Esophagus squamous epithelium (tissue), 5 donors: ENCODE data around the gene SAMD14. TPM values are rescaled to one million over a fixed set of nuclear protein-coding genes. Genes with fewer than 3 reads are reported as not detected.

Experiments
- DNase-seq: peaks from one replicate; lab custom pipeline; 2025; lab: John Stamatoyannopoulos, UW
- H3K27ac ChIP-seq, 4 donors: fragments of 200-600 bp; sonication (generic); one replicate each; pipeline ENCODE4 v1.5.1; 2016 to 2019; ENCODE audit warnings: mild to moderate bottlenecking in 1 of 4
- H3K27me3 ChIP-seq, 4 donors: fragments of 200-600 bp; sonication (generic); 1 replicate in 3 of 4; 2 replicates in 1 of 4; pipeline versions ENCODE4 v1.5.1 to v1.6.0; 2017 to 2021; ENCODE audit warnings: antibody characterized with exemption in 1 of 4
- H3K36me3 ChIP-seq, 3 donors: fragments of 200-600 bp; sonication (generic); one replicate each; pipeline ENCODE4 v1.5.1; 2016 to 2019
- H3K4me1 ChIP-seq, 3 donors: fragments of 200-600 bp; sonication (generic); one replicate each; pipeline ENCODE4 v1.5.1; 2017 to 2019
- H3K4me3 ChIP-seq, 4 donors: fragments of 200-600 bp; sonication (generic); 1 replicate in 3 of 4; 2 replicates in 1 of 4; pipeline ENCODE4 v1.5.1; 2016 to 2019; ENCODE audit warnings: mild to moderate bottlenecking in 2 of 4, moderate library complexity in 1 of 4
- H3K9me3 ChIP-seq, 3 donors: fragments of 200-600 bp; sonication (generic); one replicate each; pipeline ENCODE4 v1.5.1; 2016 to 2019
- CTCF ChIP-seq, 6 experiments: fragments of 450-650 bp in 4 of 6; fragments of 200-600 bp in 2 of 6; sonication (generic) in 2 of 6; IDR thresholded peaks; one replicate each; pipeline ENCODE4 v1.5.1; 2016 to 2019; ENCODE audit warnings: antibody characterized with exemption in 6 of 6, mild to moderate bottlenecking in 4 of 6, moderate library complexity in 4 of 6
- POLR2A ChIP-seq, 4 donors: fragments of 450-650 bp; IDR thresholded peaks; one replicate each; pipeline ENCODE4 v1.6.1; 2017; ENCODE audit warnings: antibody characterized with exemption in 4 of 4, mild to moderate bottlenecking in 4 of 4, moderate library complexity in 3 of 4
- WGBS, 2 donors: methylation state at CpG; one replicate each; pipeline ENCODE4 v1.1.5; 2018; 5-methylcytosine and 5-hydroxymethylcytosine counted together
- intact Hi-C: fragments of 100-400 bp; cut with DNase I; formaldehyde crosslinking; loops from one replicate; pipeline ENCODE4 v1.15.0; 2022
- total RNA-seq, 4 donors: library from RNA; depleted of rRNA; stranded (reverse); fragments of >200 nt; gene quantifications; one replicate each; pipeline ENCODE4 v1.1.0, GENCODE V29; 2016
- donor health status: DM: yes; HTN: yes; CAD: no.

SAMD14 gene
- total RNA-seq, 4 donors from 2014 or later, result 0.57 TPM; not detected in 3

- H3K4me3 ChIP-seq, result no peak overlapping the region
- no peak for DNase-seq
- 61 to 77% methylated on average over 4 to 10 of the region's 16 CpGs for WGBS, 2 donors
- TF ChIP-seq CTCF (IDR thresholded peaks at IDR 0.05), result no peak
- intact Hi-C loops, result no loop called here
- no peaks in the 10 kb centered on the region for H3K36me3 ChIP-seq
- peaks cover 21 to 52% (median 25%) of the 10 kb centered on the region in 3 donors for H3K4me1 ChIP-seq
- H3K27me3 ChIP-seq, result no peaks in the 10 kb centered on the region
- H3K9me3 ChIP-seq, result no peaks in the 10 kb centered on the region
- peak overlapping the region in 3 of 4 donors; percentile 11 to 69 (median 19) for H3K27ac ChIP-seq
Measured at GRCh38 chr17:50175035-50175807, 45.3 kb upstream of the SAMD14 start.

- no peak for DNase-seq
- Histone ChIP-seq H3K27ac (peak overlapping the region in 1 of 4 donors; percentile 82), H3K4me1 (peaks cover 21 to 55% (median 25%) of the 10 kb centered on the region in 3 donors), H3K4me3 (no peak overlapping the region), H3K27me3 (no peaks in the 10 kb centered on the region), H3K9me3 (no peaks in the 10 kb centered on the region), H3K36me3 (no peaks in the 10 kb centered on the region)
- TF ChIP-seq POLR2A (IDR thresholded peaks at IDR 0.05), result no peak
- no peak for TF ChIP-seq CTCF (IDR thresholded peaks at IDR 0.05)
- intact Hi-C loops, result no loop called here
- WGBS, 2 donors, result 67 to 96% methylated on average over 3 to 5 of the region's 6 CpGs
Measured at GRCh38 chr17:50174444-50174843, 44.5 kb upstream of the SAMD14 start.

- Histone ChIP-seq H3K27ac (peak overlapping the region; percentile 22 to 89 (median 52)), H3K27me3 (peaks cover 0 to under 1% (median 0%) of the 10 kb centered on the region in 4 donors), H3K9me3 (no peaks in the 10 kb centered on the region), H3K4me3 (no peak overlapping the region), H3K4me1 (peaks cover 19 to 59% (median 25%) of the 10 kb centered on the region in 3 donors), H3K36me3 (no peaks in the 10 kb centered on the region)
- WGBS, 2 donors, result 72 to 85% methylated on average over 5 of the region's 10 CpGs
- intact Hi-C loops, result no loop called here
- TF ChIP-seq CTCF (IDR thresholded peaks at IDR 0.05) (no peak), POLR2A (IDR thresholded peaks at IDR 0.05) (no peak)
- no peak for DNase-seq
Measured at GRCh38 chr17:50173335-50173941, 43.5 kb upstream of the SAMD14 start.

- no peak for TF ChIP-seq CTCF (IDR thresholded peaks at IDR 0.05)
- no peak for TF ChIP-seq POLR2A (IDR thresholded peaks at IDR 0.05)
- intact Hi-C loops, result no loop called here
- Histone ChIP-seq H3K27me3 (peaks cover 0 to 5% (median 0%) of the 10 kb centered on the region in 4 donors), H3K27ac (peak overlapping the region; percentile 22 to 89 (median 52)), H3K4me3 (no peak overlapping the region), H3K36me3 (no peaks in the 10 kb centered on the region), H3K9me3 (no peaks in the 10 kb centered on the region), H3K4me1 (peaks cover 14 to 59% (median 20%) of the 10 kb centered on the region in 3 donors)
- DNase-seq, result no peak
- 68 to 69% methylated on average over 5 to 6 of the region's 6 CpGs for WGBS, 2 donors
Measured at GRCh38 chr17:50172936-50173334, 43.0 kb upstream of the SAMD14 start.

- no peak for DNase-seq
- peaks cover 0 to 5% (median 0%) of the 10 kb centered on the region in 4 donors for H3K27me3 ChIP-seq
- 90 to 100% methylated on average over 3 to 9 of the region's 11 CpGs for WGBS, 2 donors
- peaks cover 6 to 59% (median 12%) of the 10 kb centered on the region in 3 donors for H3K4me1 ChIP-seq
- no peak overlapping the region for H3K4me3 ChIP-seq
- no peak for TF ChIP-seq POLR2A (IDR thresholded peaks at IDR 0.05)
- TF ChIP-seq CTCF (IDR thresholded peaks at IDR 0.05), result no peak
- no peaks in the 10 kb centered on the region for H3K36me3 ChIP-seq
- H3K27ac ChIP-seq, result no peak overlapping the region
- intact Hi-C loops, result no loop called here
- no peaks in the 10 kb centered on the region for H3K9me3 ChIP-seq
Measured at GRCh38 chr17:50172130-50172529, 42.2 kb upstream of the SAMD14 start.
